ENCODE measurements around the gene MAP2.
"Not testable (repeated sequence)": the region's sequence is repeated elsewhere in the genome, so short reads cannot be mapped to it uniquely, and the experiment has no call there.

Gene MAP2

GRCh38 chr2:209476367-209477208 is 52.7 kb downstream of the MAP2 start:
- no peak for DNase-seq

GRCh38 chr2:209492296-209492695 is 68.4 kb downstream of the MAP2 start:
- not testable (repeated sequence) for DNase-seq

- not testable (repeated sequence) for DNase-seq
These were observed 71.3 kb downstream of the MAP2 start for GRCh38 chr2:209495068-209495620.

GRCh38 chr2:209495855-209496585 is 72.2 kb downstream of the MAP2 start:
- no peak for DNase-seq

- DNase-seq: no peak
These were observed 72.7 kb downstream of the MAP2 start for GRCh38 chr2:209496586-209496982.

- DNase-seq: no peak
These were observed 74.8 kb downstream of the MAP2 start for GRCh38 chr2:209498614-209499013.

GRCh38 chr2:209499069-209499468 is 75.2 kb downstream of the MAP2 start:
- DNase-seq: no peak

- no peak for DNase-seq
These were observed 77.7 kb downstream of the MAP2 start for GRCh38 chr2:209501579-209501978.

GRCh38 chr2:209505410-209505809 is 81.6 kb downstream of the MAP2 start:
- DNase-seq: no peak

- DNase-seq: no peak
These were observed 84.4 kb downstream of the MAP2 start for GRCh38 chr2:209508255-209508654.

- no peak for DNase-seq
These were observed 87.8 kb downstream of the MAP2 start for GRCh38 chr2:209511637-209512036.

- DNase-seq: no peak
These were observed 89.1 kb downstream of the MAP2 start for GRCh38 chr2:209512971-209513370.

- DNase-seq: no peak
These were observed 93.6 kb downstream of the MAP2 start for GRCh38 chr2:209517436-209517835.

GRCh38 chr2:209519271-209519670 is 95.4 kb downstream of the MAP2 start:
- no peak for DNase-seq

- no peak for DNase-seq
These were observed 96.1 kb downstream of the MAP2 start for GRCh38 chr2:209519906-209520305.

GRCh38 chr2:209523041-209523740 is 99.3 kb downstream of the MAP2 start:
- no peak for DNase-seq

GRCh38 chr2:209523867-209524266 is 100.0 kb downstream of the MAP2 start:
- no peak for DNase-seq

GRCh38 chr2:209525331-209525730 is 101.5 kb downstream of the MAP2 start:
- DNase-seq: no peak

GRCh38 chr2:209525834-209526281 is 102.0 kb downstream of the MAP2 start:
- peak; percentile 63 for DNase-seq

GRCh38 chr2:209526561-209526960 is 102.7 kb downstream of the MAP2 start:
- peak; percentile 75 for DNase-seq

GRCh38 chr2:209529579-209529978 is 105.7 kb downstream of the MAP2 start:
- no peak for DNase-seq

GRCh38 chr2:209532321-209532720 is 108.5 kb downstream of the MAP2 start:
- DNase-seq: no peak

- no peak for DNase-seq
These were observed 109.5 kb downstream of the MAP2 start for GRCh38 chr2:209533391-209533790.

Data from RPMI8226 (cell line).